ENCODE results near the gene AKAP10.
"Not testable (repeated sequence)": the region's sequence is repeated elsewhere in the genome, so short reads cannot be mapped to it uniquely, and the experiment has no call there.

DNA sequence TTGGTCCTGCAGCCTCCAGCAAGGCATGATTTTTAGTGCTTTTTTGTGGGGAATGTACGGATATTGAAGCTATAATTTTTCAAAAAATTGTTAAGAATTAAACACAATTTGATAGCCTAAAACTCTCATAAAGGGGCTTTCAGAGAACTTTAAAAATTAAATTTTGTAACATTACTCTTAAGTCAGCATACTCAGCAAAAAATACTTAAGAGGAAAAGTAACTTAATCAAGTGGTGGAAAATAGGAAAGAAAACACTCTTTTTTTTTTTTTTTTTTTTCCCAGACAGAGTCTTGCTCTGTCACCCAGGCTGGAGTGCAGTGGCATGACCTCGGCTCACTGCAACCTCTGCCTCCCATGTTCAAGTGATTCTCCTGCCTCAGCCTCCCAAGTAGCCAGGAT is 14.7 kb downstream of the AKAP10 start:
- not testable (repeated sequence) for TF ChIP-seq CTCF (IDR thresholded peaks at IDR 0.05; ENCODE audit: extremely low read depth in 1 of 2, insufficient read depth in 1 of 2, low read depth in 1 of 2, low read length in 2 of 2); FOS (IDR thresholded peaks at IDR 0.05; ENCODE audit: borderline replicate concordance, insufficient read depth, low read length); JUN (IDR thresholded peaks at IDR 0.05; ENCODE audit: borderline replicate concordance, insufficient read depth, insufficient read length, low read depth)
